GM12864 (cell line): ENCODE measurements around the gene JAKMIP2.

Experiments
- DNase-seq: peaks from one replicate; pipeline ENCODE4 v3.0.0-alpha.2; 2011; ENCODE audit warnings: low read depth
- H3K4me3 ChIP-seq: 2 replicates; pipeline ENCODE4 v1.5.1; 2011; ENCODE audit warnings: mild to moderate bottlenecking, low read depth, low read length, control low read depth
- TF ChIP-seq, protein P1 (sequence below): IDR thresholded peaks from 2 replicates; pipeline ENCODE4 v1.5.1; 2011; ENCODE audit warnings: low read depth, mild to moderate bottlenecking, moderate library complexity, low read length, control low read depth, inconsistent platforms; ENCODE audit errors: missing control alignments

The JAKMIP2 gene

DNA sequence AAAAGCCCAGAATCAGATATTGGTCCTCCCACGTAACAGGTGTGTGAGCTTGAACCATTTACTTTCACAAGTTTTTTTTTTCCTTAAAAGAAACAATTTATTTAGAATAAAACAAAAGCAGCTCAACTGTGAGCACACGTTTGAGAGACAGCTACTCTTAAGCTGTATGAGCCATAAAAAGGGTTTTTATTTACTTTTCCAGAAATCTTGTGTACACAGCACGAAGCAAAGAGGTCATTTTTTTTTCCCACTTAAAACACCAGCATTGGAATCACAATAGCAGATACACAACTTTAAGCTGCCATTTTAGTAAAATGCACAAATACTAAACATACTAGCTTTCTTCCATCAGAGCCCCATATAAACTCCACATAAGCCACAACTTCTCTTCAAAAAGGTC is 44.6 kb downstream of the JAKMIP2 start:
- TF ChIP-seq, protein P1, sequence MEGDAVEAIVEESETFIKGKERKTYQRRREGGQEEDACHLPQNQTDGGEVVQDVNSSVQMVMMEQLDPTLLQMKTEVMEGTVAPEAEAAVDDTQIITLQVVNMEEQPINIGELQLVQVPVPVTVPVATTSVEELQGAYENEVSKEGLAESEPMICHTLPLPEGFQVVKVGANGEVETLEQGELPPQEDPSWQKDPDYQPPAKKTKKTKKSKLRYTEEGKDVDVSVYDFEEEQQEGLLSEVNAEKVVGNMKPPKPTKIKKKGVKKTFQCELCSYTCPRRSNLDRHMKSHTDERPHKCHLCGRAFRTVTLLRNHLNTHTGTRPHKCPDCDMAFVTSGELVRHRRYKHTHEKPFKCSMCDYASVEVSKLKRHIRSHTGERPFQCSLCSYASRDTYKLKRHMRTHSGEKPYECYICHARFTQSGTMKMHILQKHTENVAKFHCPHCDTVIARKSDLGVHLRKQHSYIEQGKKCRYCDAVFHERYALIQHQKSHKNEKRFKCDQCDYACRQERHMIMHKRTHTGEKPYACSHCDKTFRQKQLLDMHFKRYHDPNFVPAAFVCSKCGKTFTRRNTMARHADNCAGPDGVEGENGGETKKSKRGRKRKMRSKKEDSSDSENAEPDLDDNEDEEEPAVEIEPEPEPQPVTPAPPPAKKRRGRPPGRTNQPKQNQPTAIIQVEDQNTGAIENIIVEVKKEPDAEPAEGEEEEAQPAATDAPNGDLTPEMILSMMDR, result no peak
- DNase-seq, result no peak
- H3K4me3 ChIP-seq, result no peak overlapping the region

DNA sequence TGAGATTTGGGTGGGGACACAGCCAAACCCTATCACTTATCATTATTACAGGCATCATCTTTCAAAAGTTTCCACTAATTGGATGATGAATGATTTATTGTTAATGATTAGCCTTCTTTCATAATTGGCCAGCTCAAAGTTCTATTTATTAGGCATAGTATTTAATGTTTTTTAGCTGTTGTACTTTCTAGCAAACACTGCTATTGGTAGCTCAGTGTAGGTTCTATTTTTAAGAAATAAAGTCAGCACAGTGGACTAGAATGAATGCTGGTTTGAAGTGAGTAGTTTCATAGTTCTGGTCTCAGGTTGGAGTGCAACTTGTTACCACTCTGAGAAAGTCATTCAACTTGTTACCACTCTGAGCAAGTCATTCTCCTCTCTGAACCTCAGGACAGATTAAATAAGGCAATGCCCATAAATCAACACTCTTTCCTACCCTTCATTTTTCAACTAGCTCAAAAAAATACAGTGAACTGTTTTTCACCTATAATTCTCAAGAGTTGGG is 46.9 kb downstream of the JAKMIP2 start:
- TF ChIP-seq, protein P1, result no peak
- H3K4me3 ChIP-seq, result no peak overlapping the region
- DNase-seq, result no peak

DNA sequence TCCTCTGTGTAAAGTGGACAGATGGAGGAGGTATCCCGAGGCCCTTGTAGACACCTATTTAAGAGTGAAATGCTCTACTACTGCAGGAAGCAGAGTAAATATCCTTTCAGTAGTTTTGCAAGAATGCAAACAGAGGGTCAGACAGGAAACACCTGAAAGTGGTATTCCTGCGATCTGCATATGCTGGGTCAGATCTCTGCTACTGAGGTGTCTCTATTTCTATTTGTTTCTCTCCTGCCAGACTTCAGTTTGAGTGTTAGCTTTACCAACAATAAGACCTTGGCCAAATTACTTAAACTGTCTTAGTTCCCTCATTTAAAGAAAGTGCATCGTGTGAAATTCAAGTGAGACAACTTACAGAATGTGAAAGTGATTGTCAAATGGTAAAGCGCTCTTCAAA is 47.6 kb downstream of the JAKMIP2 start:
- TF ChIP-seq, protein P1, result no peak
- no peak for DNase-seq
- no peak overlapping the region for H3K4me3 ChIP-seq

DNA sequence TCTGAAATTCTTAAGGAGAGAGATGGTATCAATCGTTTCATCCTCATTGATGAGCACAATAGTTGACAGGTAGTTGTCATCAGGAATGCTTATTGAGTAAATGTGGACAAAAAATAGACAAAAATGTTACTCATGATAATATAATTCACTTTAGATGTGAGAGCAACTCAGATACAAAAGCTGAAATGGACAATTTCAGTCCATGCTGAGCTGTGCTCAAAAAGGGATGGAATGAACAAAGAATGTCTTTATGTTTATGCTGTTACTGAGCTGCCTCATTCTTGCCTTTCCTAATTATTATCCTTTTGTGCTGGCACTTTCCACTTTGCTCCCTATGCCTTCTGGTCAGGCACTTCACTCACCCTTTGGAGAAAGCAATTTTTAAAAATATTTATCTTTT is 49.5 kb downstream of the JAKMIP2 start:
- TF ChIP-seq, protein P1, result no peak
- no peak overlapping the region for H3K4me3 ChIP-seq
- DNase-seq, result no peak

DNA sequence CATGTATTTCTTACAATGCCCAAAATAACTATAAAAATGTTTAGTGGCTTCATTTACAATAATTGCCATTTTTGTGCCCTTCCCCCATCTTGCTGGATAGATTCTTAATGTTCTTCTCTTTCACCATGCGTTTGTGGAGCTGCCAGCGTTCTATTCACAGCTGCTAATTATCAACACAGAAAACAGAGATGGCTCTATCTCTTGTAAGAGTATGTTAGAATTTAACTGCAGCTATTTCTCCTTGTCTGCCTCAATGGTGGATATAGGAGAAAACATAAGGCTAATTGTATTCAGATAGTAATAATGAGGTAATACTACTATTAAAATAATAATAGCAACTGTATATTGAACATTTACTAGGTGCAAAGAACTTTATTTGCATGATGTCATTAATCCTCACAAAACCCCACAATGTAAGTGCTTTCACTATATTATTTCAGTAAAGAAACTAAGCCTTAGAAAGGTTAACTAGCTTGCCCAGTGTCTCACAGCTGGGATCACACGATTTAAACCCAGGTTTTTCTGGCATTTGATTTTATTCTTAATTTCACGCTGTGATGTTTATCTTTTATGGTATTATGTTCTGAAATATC is 50.1 kb downstream of the JAKMIP2 start:
- DNase-seq, result no peak
- TF ChIP-seq, protein P1, result no peak

DNA sequence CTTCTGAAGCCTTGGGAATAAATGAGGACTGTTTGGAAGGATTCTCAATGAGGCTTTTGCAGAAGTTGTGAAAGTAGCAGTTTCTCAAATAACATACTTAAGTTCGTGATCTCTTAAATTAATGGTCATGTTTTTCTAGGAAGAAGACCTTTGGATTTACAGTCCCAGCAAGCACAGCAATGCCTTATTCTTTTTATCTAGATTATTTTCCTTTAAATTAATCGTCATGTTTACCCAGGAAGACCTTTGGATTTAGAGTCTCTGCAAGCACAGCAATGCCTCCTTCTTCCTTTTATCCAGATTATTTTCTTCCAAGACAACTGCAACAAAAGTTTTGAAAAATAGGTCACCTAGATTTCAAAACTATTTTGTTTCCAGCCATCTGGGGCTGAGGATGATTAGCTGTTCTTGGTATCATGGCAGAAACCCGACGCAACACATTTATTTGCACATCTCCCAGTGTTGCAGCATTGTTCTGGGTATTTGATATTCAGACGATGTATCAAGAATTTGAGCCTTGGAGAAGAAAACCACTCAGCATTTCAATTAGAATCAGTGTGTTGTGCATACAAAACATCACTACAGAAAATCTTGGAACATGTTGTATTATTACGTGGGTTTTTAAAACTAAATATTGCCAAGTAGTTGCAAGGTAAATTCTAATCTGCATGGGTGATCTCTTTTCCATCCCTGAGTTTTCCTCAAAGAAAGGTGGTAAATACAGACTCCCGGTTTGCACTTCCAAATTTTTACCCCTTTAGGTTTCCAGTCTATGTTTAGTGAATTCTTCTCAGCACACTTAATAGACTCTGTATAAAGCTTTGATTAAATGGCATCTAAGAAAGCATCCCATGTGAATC is 50.9 kb downstream of the JAKMIP2 start:
- TF ChIP-seq, protein P1, result no peak
- no peak for DNase-seq
- H3K4me3 ChIP-seq, result no peak overlapping the region

More for the DNA sequence above, 50.1 kb downstream of the JAKMIP2 start:
- H3K4me3 ChIP-seq, result no peak overlapping the region
